Suppressor macrophage treated with lipopolysaccharide for 1 hour (primary cell): ENCODE results near the gene TSPAN10.

ENCODE experiments used
- DNase-seq, 3 donors: peaks; one replicate each; pipeline ENCODE4 v3.0.0-alpha.2; 2020 to 2022

The TSPAN10 gene

GRCh38 chr17:81665205-81666091 is 28.5 kb downstream of the TSPAN10 start:
- DNase-seq, result peak in 2 of 3 donors; percentile 23 to 37

DNA sequence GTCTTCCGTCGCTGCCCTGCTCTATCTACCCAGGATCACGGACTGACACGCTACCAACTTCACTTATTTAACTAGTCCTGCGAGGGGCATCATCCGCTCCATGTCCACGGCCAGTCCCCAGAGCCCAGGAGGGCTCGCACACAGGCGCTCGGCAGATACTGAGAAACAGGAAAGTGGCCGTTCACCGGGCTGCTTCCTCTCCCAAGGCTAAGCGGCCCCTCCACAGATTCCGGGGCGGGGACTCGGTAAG is 29.0 kb downstream of the TSPAN10 start:
- DNase-seq, result peak; percentile 26 to 39 (median 31)

- DNase-seq, result peak; percentile 98 to 99 (median 99)
These were observed 29.6 kb downstream of the TSPAN10 start, which contains the start of the genes CCDC137 and OXLD1 for GRCh38 chr17:81666342-81667191. TSS of gene CCDC137 (plus strand) at chr17:81666737. CDS start at chr17:81666767, 30 bp downstream. TSS of gene OXLD1 (minus strand) at chr17:81666605. CDS start at chr17:81666577, 28 bp downstream.

DNA sequence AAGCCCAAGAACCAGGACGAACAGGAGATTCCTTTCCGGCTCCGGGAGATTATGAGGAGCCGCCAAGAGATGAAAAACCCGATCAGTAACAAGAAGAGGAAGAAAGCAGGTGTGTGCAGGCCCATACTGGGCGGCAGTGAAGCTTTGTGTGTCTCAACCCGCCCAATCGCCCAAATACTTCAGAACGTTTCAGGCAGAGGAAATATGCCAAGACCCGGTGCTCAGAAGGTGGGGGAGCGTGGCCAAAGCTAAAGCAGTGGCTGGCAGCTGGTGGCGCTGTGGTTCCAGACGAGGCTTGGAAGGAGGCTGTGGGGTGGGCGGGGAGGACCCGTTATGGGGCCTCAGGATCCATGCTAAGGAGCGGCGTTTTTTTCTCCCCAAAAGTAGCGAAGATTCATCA is 30.8 kb downstream of the TSPAN10 start:
- DNase-seq, result peak in 1 of 3 donors; percentile 34

DNA sequence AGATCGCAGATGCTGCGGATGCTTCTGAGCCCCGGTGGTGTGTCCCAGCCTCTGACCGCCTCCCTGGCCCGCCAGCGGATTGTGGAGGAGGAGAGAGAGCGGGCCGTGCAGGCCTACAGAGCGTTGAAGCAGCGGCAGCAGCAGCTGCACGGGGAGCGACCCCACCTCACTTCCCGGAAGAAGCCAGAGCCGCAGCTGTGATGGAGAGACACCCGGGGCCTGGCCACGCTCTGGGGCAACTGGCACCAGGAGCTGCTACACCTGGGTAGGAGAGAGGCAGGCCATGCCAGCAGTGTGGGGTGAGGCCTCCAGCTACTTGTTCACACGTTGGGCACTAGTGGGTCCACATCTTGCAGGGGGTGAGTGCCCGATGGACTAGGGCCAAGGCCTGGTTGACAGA is 35.5 kb downstream of the TSPAN10 start:
- DNase-seq, result no peak

DNA sequence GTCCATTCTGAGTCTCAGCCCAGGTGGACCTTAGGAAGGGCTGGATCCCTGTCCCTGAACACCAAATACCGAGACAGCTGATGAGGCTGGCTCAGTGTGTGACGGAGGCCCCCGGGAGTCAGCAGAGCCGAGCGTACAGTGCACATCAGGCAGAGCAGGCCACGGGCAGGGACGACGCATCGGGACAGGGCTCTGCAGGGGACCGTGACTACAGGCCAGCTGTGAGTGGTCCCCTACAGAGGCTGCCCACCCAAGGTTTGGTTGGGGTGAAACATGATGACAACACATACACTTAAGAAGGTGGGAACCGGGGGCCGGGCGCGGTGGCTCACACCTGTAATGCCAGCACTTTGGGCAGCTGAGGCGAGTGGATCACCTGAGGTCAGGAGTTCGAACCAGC is 36.0 kb downstream of the TSPAN10 start:
- DNase-seq, result no peak

- no peak for DNase-seq
These were observed 36.7 kb downstream of the TSPAN10 start for GRCh38 chr17:81673561-81674258.

GRCh38 chr17:81675515-81676221 is 38.7 kb downstream of the TSPAN10 start:
- peak in 2 of 3 donors; percentile 17 to 27 for DNase-seq

- DNase-seq, result no peak
These were observed 39.9 kb downstream of the TSPAN10 start for GRCh38 chr17:81676906-81677305.

GRCh38 chr17:81680150-81680549 is 43.2 kb downstream of the TSPAN10 start:
- DNase-seq, result no peak

- no peak for DNase-seq
These were observed 44.7 kb downstream of the TSPAN10 start for GRCh38 chr17:81681672-81682071.

DNA sequence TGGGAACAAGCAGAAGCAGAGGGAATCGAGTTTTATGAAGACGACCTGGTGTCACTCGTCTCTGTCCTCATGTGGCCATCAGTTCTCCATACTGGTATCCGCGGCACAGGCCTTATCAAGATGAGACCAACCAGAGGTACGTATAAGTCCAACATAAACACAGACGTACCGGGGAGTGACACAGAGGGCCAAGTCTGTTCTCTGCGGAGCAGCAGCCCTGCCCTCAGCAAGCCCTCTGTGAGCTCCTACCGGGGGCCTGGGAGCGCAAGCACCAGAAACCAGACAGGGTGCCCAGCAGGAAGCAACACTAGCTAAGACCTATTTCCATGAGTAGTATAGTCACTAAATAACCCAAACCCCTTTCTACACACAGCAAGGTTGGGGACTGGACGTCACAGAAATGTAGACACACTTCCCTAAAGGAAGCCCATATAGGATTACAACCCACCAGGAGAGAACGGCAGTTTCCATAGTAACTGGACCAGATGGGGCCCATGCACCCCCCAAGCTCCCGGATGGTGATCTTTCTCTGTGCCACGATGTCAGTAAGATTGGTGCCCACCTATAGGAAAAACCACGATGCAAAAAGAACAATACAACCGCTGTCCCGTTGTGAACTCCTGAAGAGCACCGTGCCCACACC is 45.7 kb downstream of the TSPAN10 start:
- peak in 2 of 3 donors; percentile 20 to 24 for DNase-seq

- peak; percentile 37 to 58 (median 43) for DNase-seq
These were observed 46.2 kb downstream of the TSPAN10 start for GRCh38 chr17:81683208-81683583.

DNA sequence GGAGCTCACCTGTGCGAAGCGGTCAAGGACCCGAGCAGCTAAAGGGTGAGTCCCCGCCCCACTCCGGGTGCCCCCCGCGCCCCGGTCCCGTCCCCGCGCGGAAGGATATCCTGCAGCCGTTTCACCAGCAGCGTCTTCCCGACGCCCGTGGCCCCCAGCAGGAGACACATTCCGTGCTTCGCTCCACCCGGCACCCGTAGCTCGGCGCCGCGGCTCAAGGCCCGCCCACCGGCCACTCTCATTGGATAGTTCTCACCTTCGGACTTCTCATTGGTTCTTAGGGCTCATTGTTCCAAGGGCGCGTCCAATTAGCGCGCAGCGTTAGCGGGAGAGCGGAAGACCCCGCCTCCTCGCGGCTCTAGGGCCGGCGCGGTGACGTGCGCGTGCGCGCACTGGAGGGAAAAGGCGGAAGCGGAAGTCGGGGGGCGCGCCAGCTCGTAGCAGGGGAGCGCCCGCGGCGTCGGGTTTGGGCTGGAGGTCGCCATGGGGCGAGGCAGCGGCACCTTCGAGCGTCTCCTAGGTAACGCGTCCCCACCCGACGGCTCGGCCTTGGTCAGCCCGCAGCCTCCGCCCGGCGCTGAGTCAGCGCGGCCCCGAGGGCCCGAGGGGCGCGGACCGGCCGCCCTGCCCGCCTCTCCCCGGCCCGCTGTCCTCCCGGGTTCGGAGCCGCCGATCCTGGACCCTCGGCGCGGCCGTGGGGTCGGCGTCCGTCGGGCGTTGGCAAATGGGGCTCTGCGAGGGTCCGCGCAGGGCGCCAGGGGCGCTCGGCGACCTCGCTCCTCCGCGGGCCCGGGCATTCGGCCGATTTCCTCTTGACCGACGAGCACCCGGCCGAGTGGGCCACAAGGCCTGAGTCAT is 46.8 kb downstream of the TSPAN10 start, which contains the start of the genes ARL16 and HGS:
TSS of gene ARL16 (minus strand) at position 214 of the 858 bp plus-strand sequence. CDS start at position 170, 44 bp downstream.
TSS of gene HGS (plus strand) at position 428 of the 858 bp plus-strand sequence. CDS start at position 484, 56 bp downstream.
- DNase-seq, result peak; percentile 100

DNA sequence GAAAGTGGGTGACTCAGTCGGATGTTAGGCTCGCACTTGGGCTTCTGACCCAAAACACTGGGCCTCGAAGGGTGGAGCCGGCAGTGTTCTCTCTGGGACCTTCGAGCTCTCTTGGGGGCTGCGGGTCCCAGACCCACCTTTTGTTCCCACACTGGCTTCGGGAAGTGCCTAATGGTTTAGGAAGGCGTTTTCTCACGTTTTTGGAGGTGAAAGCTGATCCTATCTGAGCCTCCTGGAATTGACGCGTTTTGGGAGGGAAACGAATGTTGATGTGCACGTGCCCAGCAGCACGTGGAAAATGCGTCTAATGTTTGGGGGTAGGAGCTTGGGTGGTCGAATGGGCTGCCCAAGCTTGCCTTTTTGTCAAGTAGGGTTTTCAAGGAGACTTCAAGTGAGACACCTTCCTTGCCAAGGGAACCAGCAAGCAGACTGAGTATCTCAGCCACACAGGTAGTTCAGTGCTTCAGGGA is 47.5 kb downstream of the TSPAN10 start:
- no peak for DNase-seq

- DNase-seq, result peak; percentile 45 to 52 (median 50)
These were observed 48.1 kb downstream of the TSPAN10 start for GRCh38 chr17:81685108-81685507.

DNA sequence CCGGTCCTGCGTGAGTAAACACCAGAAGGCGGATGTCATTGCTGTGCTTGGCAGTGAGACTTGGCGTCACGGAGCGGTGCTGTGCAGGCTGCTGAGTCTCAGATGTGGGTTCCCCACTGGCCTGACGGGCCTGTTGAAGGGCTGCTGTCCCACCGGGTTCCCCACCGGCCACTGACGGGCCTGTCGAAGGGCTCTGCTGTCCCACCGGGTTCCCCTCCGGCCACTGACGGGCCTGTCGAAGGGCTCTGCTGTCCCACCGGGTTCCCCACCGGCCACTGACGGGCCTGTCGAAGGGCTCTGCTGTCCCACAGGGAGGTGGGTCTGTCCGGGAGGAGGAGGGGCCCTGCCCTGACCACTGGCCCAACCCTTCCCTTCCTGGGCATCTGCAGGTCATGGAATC is 49.6 kb downstream of the TSPAN10 start:
- DNase-seq, result no peak

GRCh38 chr17:81687770-81688541 is 51.0 kb downstream of the TSPAN10 start:
- DNase-seq, result no peak

DNA sequence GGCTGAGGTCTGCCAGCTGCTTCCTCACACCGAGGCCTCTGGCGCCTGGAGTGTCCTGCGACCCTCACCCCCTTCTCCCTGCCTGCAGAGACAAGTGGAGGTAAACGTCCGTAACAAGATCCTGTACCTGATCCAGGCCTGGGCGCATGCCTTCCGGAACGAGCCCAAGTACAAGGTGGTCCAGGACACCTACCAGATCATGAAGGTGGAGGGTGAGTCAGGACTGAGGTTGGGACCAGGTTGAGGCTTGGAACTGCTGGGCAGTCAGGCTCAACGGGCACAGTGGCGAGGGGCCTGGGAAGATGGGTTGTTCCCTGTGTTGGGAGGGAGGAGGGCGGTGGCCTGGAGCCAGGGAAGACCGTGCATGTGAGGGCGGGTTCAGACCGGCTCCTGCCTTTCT is 51.6 kb downstream of the TSPAN10 start:
- DNase-seq, result no peak

- no peak for DNase-seq
These were observed 53.1 kb downstream of the TSPAN10 start for GRCh38 chr17:81690066-81690465.
